Smooth muscle cell (in vitro differentiated cells): ENCODE data around the gene ERAP2. TPM values are rescaled to one million over a fixed set of nuclear protein-coding genes. Genes with fewer than 3 reads are reported as not detected.
"Not testable (repeated sequence)": the region's sequence is repeated elsewhere in the genome, so short reads cannot be mapped to it uniquely, and the experiment has no call there.

ENCODE experiments used
- DNase-seq: peaks from one replicate; lab custom pipeline; 2025; ENCODE audit not compliant: unreplicated experiment; lab: John Stamatoyannopoulos, UW
- H2AFZ ChIP-seq: fragments of 200-600 bp; sonication (generic); 2 replicates; pipeline ENCODE4 v1.6.0; 2016; ENCODE audit warnings: antibody characterized with exemption, low read depth, mild to moderate bottlenecking
- H3F3A ChIP-seq: fragments of 200-600 bp; sonication (generic); 2 replicates; pipeline ENCODE4 v1.6.0; 2017; ENCODE audit warnings: antibody characterized with exemption, low read depth
- H3K27ac ChIP-seq: fragments of 200-600 bp; sonication (generic); 2 replicates; pipeline ENCODE4 v1.5.1; 2016; ENCODE audit warnings: low read depth, mild to moderate bottlenecking
- H3K27me3 ChIP-seq: fragments of 200-600 bp; sonication (generic); 2 replicates; pipeline ENCODE4 v1.6.1; 2016; ENCODE audit warnings: low read depth, mild to moderate bottlenecking
- H3K36me3 ChIP-seq: fragments of 200-600 bp; sonication (generic); 2 replicates; pipeline ENCODE4 v1.5.1; 2016; ENCODE audit warnings: low read depth
- H3K4me1 ChIP-seq: fragments of 200-600 bp; sonication (generic); 2 replicates; pipeline ENCODE4 v1.5.1; 2016; ENCODE audit warnings: low read depth
- H3K4me2 ChIP-seq: fragments of 200-600 bp; sonication (generic); 2 replicates; pipeline ENCODE4 v1.6.0; 2016; ENCODE audit warnings: mild to moderate bottlenecking
- H3K4me3 ChIP-seq: fragments of 200-600 bp; sonication (generic); 2 replicates; pipeline ENCODE4 v1.5.1; 2016; ENCODE audit warnings: mild to moderate bottlenecking
- H3K79me2 ChIP-seq: fragments of 200-600 bp; sonication (generic); 2 replicates; pipeline ENCODE4 v1.6.0; 2016; ENCODE audit warnings: low read depth, mild to moderate bottlenecking
- H3K9ac ChIP-seq: fragments of 200-600 bp; sonication (generic); 2 replicates; pipeline ENCODE4 v1.6.0; 2016; ENCODE audit warnings: low read depth
- H3K9me3 ChIP-seq: fragments of 200-600 bp; sonication (generic); replicated peaks from 2 replicates; pipeline ENCODE4 v1.5.1; 2016; ENCODE audit warnings: low read depth
- H4K20me1 ChIP-seq: fragments of 200-600 bp; sonication (generic); 2 replicates; pipeline ENCODE4 v1.6.0; 2016; ENCODE audit warnings: low read depth
- WGBS: methylation state at CpG from one replicate; pipeline ENCODE4 v1.1.7; 2016; ENCODE audit warnings: low lambda C conversion rate; 5-methylcytosine and 5-hydroxymethylcytosine counted together
- polyA plus RNA-seq: library from polyadenylated mRNA; unstranded; fragments of >200 nt; fragmentation: Nextera tagmentation; extraction: Ambion mirVana; gene quantifications from 2 replicates; pipeline ENCODE4 v1.2.1, GENCODE V29; 2016
- total RNA-seq: library from RNA; depleted of rRNA; stranded (reverse); fragments of >200 nt; gene quantifications from 2 replicates; pipeline ENCODE4 v1.2.3, GENCODE V29; 2014
- TF ChIP-seq, protein P1 (sequence below): fragments of 200-600 bp; sonication (generic); IDR thresholded peaks from 2 replicates; pipeline ENCODE4 v1.5.1; 2017; ENCODE audit warnings: borderline replicate concordance, mild to moderate bottlenecking, antibody characterized with exemption; ENCODE audit not compliant: insufficient read depth, poor library complexity, severe bottlenecking

Gene ERAP2
- total and polyA plus RNA-seq, 2 experiments from 2014 or later, result 0.72 TPM; not detected in 1

DNA sequence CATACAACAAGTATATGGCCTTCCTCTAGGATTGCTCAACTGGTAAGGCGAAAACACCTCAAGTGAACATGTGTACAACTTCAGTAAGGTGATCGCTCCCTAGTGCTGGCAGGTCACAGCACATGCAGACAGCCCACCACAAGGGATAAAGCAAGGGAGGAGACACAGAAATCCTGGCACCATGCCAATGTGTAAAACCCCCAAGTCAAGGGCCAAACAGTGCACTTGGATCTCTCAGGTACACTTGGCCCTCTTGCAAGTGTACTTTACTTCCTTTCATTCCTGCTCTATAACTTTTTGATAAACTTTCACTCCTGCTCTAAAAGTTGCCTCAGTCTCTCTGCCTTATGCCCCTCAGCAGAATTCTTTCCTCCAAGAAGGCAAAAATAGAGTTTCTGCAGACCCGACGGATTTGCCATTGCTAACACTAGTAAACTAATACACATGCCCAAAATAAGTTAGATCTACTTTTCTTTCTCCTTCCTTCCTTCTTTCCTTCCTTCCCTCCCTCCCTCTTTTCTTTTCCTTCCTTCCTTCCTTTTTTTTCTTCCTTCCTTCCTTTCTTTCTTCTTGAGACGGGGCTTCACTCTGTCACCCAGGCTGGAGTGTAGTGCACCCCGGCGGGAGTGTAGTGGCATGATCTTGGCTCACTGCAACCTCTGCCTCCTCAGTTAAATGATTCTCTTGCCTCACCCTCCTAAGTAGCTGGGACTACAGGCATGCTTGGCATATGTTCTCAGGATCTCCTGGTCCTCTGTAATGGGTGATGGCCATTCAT lies 52.8 kb downstream of the ERAP2 start:
- Histone ChIP-seq H3K9me3 (no peaks in the 10 kb centered on the region), H4K20me1 (no peaks in the 10 kb centered on the region), H3K79me2 (no peaks in the 10 kb centered on the region), H3K4me3 (no peak overlapping the region), H3F3A (peaks cover 7% of the 10 kb centered on the region), H3K4me2 (no peak overlapping the region), H3K36me3 (no peaks in the 10 kb centered on the region), H3K27ac (no peak overlapping the region), H2AFZ (no peak overlapping the region), H3K4me1 (peaks cover 7% of the 10 kb centered on the region), H3K9ac (no peak overlapping the region), H3K27me3 (no peaks in the 10 kb centered on the region)
- TF ChIP-seq, protein P1, sequence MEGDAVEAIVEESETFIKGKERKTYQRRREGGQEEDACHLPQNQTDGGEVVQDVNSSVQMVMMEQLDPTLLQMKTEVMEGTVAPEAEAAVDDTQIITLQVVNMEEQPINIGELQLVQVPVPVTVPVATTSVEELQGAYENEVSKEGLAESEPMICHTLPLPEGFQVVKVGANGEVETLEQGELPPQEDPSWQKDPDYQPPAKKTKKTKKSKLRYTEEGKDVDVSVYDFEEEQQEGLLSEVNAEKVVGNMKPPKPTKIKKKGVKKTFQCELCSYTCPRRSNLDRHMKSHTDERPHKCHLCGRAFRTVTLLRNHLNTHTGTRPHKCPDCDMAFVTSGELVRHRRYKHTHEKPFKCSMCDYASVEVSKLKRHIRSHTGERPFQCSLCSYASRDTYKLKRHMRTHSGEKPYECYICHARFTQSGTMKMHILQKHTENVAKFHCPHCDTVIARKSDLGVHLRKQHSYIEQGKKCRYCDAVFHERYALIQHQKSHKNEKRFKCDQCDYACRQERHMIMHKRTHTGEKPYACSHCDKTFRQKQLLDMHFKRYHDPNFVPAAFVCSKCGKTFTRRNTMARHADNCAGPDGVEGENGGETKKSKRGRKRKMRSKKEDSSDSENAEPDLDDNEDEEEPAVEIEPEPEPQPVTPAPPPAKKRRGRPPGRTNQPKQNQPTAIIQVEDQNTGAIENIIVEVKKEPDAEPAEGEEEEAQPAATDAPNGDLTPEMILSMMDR, result no peak
- no peak for DNase-seq
- WGBS, result 94% methylated on average over 7 of the region's 7 CpGs

DNA sequence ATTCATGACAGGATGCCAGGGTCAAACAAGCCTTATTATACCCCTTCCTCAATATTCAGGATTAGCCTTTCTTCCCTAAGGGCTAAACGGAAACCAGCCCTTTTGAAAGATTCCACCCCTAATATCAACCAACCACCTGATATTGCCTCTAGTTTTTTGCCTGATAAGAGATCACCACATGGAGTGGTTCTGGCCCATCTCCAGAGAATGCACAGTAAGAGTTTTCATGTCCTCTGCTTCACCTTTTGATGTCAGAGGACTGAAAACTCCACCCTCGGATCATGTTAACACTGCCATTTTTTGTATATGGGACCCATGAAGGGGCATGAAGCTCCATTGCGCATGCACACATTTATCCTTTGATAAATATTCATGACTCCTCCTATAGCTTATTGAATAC lies 53.8 kb downstream of the ERAP2 start:
- H3K36me3 ChIP-seq, result no peaks in the 10 kb centered on the region
- no peak for DNase-seq
- H3K79me2 ChIP-seq, result no peaks in the 10 kb centered on the region
- H4K20me1 ChIP-seq, result no peaks in the 10 kb centered on the region
- H3K4me1 ChIP-seq, result peaks cover 9% of the 10 kb centered on the region
- H3K9me3 ChIP-seq, result no peaks in the 10 kb centered on the region
- H3K9ac ChIP-seq, result no peak overlapping the region
- H3F3A ChIP-seq, result peaks cover 7% of the 10 kb centered on the region
- H3K4me3 ChIP-seq, result no peak overlapping the region
- no peak overlapping the region for H2AFZ ChIP-seq
- WGBS, result 99% methylated on average over 3 of the region's 3 CpGs
- no peaks in the 10 kb centered on the region for H3K27me3 ChIP-seq
- no peak overlapping the region for H3K27ac ChIP-seq
- TF ChIP-seq, protein P1, result no peak
- H3K4me2 ChIP-seq, result no peak overlapping the region

DNA sequence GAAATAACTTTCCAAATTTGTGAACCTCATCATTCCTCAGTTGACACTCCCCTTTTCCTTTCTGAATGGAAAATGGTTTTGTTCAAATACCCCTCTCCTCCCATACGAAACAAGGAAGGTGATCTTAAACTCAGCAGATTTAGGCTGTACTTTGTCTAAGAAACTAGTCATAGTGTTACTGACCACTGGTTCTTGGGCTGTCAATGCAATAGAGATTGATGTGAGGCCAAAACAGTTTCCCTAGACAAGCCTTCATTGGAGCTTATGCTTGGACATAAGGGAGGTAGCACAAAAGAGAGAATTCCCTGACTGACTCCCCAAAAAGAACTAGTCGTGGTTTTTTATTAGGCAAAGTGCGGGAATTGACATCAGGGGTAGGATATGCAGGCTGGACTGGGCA lies 54.3 kb downstream of the ERAP2 start:
- no peak for DNase-seq
- H3F3A ChIP-seq, result peaks cover 7% of the 10 kb centered on the region
- H3K4me3 ChIP-seq, result no peak overlapping the region
- no peaks in the 10 kb centered on the region for H4K20me1 ChIP-seq
- H3K36me3 ChIP-seq, result no peaks in the 10 kb centered on the region
- H3K9ac ChIP-seq, result no peak overlapping the region
- H2AFZ ChIP-seq, result no peak overlapping the region
- H3K27me3 ChIP-seq, result no peaks in the 10 kb centered on the region
- peaks cover 9% of the 10 kb centered on the region for H3K4me1 ChIP-seq
- no peaks in the 10 kb centered on the region for H3K9me3 ChIP-seq
- 93% methylated on average over 3 of the region's 3 CpGs for WGBS
- H3K27ac ChIP-seq, result no peak overlapping the region
- TF ChIP-seq, protein P1, result no peak
- H3K79me2 ChIP-seq, result no peaks in the 10 kb centered on the region
- H3K4me2 ChIP-seq, result no peak overlapping the region

DNA sequence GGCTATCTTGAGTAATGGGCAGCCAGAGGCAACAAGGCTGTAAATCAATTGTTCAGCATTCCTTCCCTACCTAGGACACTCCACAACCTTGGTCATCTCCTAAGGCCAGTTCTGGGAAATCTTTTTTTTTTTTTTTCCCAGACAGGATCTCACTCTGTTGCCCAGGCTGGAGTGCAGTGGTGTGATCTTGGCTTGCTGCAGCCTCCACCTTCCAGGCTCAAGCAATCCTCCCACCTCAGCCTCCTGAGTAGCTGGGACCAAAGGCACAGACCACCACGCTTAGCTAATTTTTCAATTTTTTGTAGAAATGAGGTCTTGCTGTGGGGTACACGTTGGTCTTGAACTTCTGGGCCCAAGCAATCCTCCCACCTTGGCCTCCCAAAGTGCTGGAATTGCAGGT lies 54.7 kb downstream of the ERAP2 start:
- DNase-seq, H3F3A ChIP-seq, H3K4me2 ChIP-seq, H3K79me2 ChIP-seq, H3K36me3 ChIP-seq, H2AFZ ChIP-seq, H3K4me3 ChIP-seq, H3K4me1 ChIP-seq, H3K27ac ChIP-seq, H3K9ac ChIP-seq, H3K9me3 ChIP-seq, H4K20me1 ChIP-seq, H3K27me3 ChIP-seq: not testable (repeated sequence)
- 93% methylated on average over 2 of the region's 2 CpGs for WGBS
